ENCODE measurements around the gene TSPAN31. TPM values are rescaled to one million over a fixed set of nuclear protein-coding genes. Genes with fewer than 3 reads are reported as not detected.
A peak's percentile ranks its signal among the peaks of the same experiment; 100 is the strongest.

TSPAN31 gene
- total RNA-seq, 4 donors from 2014 or later = 38.2 to 103 (median 51.0) TPM

- no peaks in the 10 kb centered on the region for H3K4me1 ChIP-seq
- H3K27ac ChIP-seq = no peak overlapping the region
- no peaks in the 10 kb centered on the region for H3K27me3 ChIP-seq
- H3K4me3 ChIP-seq = peak overlapping the region; percentile 68 to 91
- no peaks in the 10 kb centered on the region for H3K36me3 ChIP-seq
- intact Hi-C loops (cut with DNase I; ENCODE audit: low total_unique reads) = no loop called here
- no peaks in the 10 kb centered on the region for H3K9me3 ChIP-seq
- no peak for TF ChIP-seq POLR2A (IDR thresholded peaks at IDR 0.05)
- TF ChIP-seq CTCF (IDR thresholded peaks at IDR 0.05) = no peak
- DNase-seq = no peak
Observed at GRCh38 chr12:57783466-57783801, 38.6 kb downstream of the TSPAN31 start.

- TF ChIP-seq CTCF (IDR thresholded peaks at IDR 0.05) (no peak), POLR2A (IDR thresholded peaks at IDR 0.05) (no peak)
- no peak for DNase-seq
- intact Hi-C loops (cut with DNase I; ENCODE audit: low total_unique reads) = no loop called here
- H3K27me3 ChIP-seq = no peaks in the 10 kb centered on the region
- H3K4me1 ChIP-seq = no peaks in the 10 kb centered on the region
- H3K36me3 ChIP-seq = no peaks in the 10 kb centered on the region
- H3K4me3 ChIP-seq = peak overlapping the region in 1 of 2 donors; percentile 68
- no peak overlapping the region for H3K27ac ChIP-seq
- no peaks in the 10 kb centered on the region for H3K9me3 ChIP-seq
Observed at GRCh38 chr12:57783861-57784260, 39.0 kb downstream of the TSPAN31 start.

GRCh38 chr12:57793920-57794319, 49.1 kb downstream of the TSPAN31 start:
- intact Hi-C loops (cut with DNase I; ENCODE audit: low total_unique reads) = no loop called here

GRCh38 chr12:57795354-57795753, 50.5 kb downstream of the TSPAN31 start:
- Histone ChIP-seq H3K4me3 (no peak overlapping the region), H3K9me3 (no peaks in the 10 kb centered on the region), H3K27ac (no peak overlapping the region), H3K4me1 (no peaks in the 10 kb centered on the region), H3K36me3 (no peaks in the 10 kb centered on the region), H3K27me3 (no peaks in the 10 kb centered on the region)
- intact Hi-C loops (cut with DNase I; ENCODE audit: low total_unique reads) = no loop called here
- TF ChIP-seq CTCF (IDR thresholded peaks at IDR 0.05) = no peak
- TF ChIP-seq POLR2A (IDR thresholded peaks at IDR 0.05) = no peak
- no peak for DNase-seq

More at GRCh38 chr12:57793920-57794319, 49.1 kb downstream of the TSPAN31 start:
- TF ChIP-seq CTCF (IDR thresholded peaks at IDR 0.05) (no peak), POLR2A (IDR thresholded peaks at IDR 0.05) (no peak)
- H3K9me3 ChIP-seq = no peaks in the 10 kb centered on the region
- no peaks in the 10 kb centered on the region for H3K27me3 ChIP-seq
- no peak overlapping the region for H3K27ac ChIP-seq
- no peaks in the 10 kb centered on the region for H3K4me1 ChIP-seq
- DNase-seq = no peak
- H3K36me3 ChIP-seq = no peaks in the 10 kb centered on the region
- no peak overlapping the region for H3K4me3 ChIP-seq

- H3K4me1 ChIP-seq = no peaks in the 10 kb centered on the region
- intact Hi-C loops (cut with DNase I; ENCODE audit: low total_unique reads) = no loop called here
- H3K27ac ChIP-seq = no peak overlapping the region
- H3K27me3 ChIP-seq = no peaks in the 10 kb centered on the region
- no peak for DNase-seq
- TF ChIP-seq CTCF (IDR thresholded peaks at IDR 0.05) (no peak), POLR2A (IDR thresholded peaks at IDR 0.05) (no peak)
- no peaks in the 10 kb centered on the region for H3K36me3 ChIP-seq
- no peaks in the 10 kb centered on the region for H3K9me3 ChIP-seq
- no peak overlapping the region for H3K4me3 ChIP-seq
Observed at GRCh38 chr12:57796996-57797395, 52.2 kb downstream of the TSPAN31 start.

Data from uterus (tissue), 4 donors.